Lower leg skin (tissue), 4 donors: Measurements from ENCODE around the gene VPS4B. TPM values are rescaled to one million over a fixed set of nuclear protein-coding genes. Genes with fewer than 3 reads are reported as not detected.
"Not testable (repeated sequence)": the region's sequence is repeated elsewhere in the genome, so short reads cannot be mapped to it uniquely, and the experiment has no call there.

ENCODE experiments used
- DNase-seq, 2 donors: peaks; one replicate each; pipeline ENCODE4 v3.0.0-alpha.2; 2019; ENCODE audit warnings: low spot score in 2 of 2
- H3K4me3 ChIP-seq: fragments of 200-600 bp; sonication (generic); 2 replicates; pipeline ENCODE4 v1.5.1; 2017; ENCODE audit warnings: mild to moderate bottlenecking, low read depth; ENCODE audit not compliant: poor library complexity, severe bottlenecking
- POLR2A ChIP-seq, 2 donors: fragments of 450-650 bp; IDR thresholded peaks; one replicate each; pipeline ENCODE4 v1.6.1; 2016 to 2017; ENCODE audit warnings: antibody characterized with exemption in 2 of 2, mild to moderate bottlenecking in 1 of 2, moderate library complexity in 1 of 2
- WGBS, 2 donors: methylation state at CpG; one replicate each; pipeline ENCODE4 v1.1.5; 2018; 5-methylcytosine and 5-hydroxymethylcytosine counted together
- intact Hi-C: fragments of 100-400 bp; cut with DNase I; formaldehyde crosslinking; loops from one replicate; pipeline ENCODE4 v1.15.0; 2023; ENCODE audit warnings: low total_unique reads
- total RNA-seq, 4 donors: library from RNA; depleted of rRNA; stranded (reverse); fragments of >200 nt; gene quantifications; one replicate each; pipeline ENCODE4 v1.1.0, GENCODE V29; 2016
- TF ChIP-seq, protein P1 (sequence below), 3 donors: fragments of 450-650 bp; IDR thresholded peaks; one replicate each; pipeline ENCODE4 v1.5.1; 2016; ENCODE audit warnings: antibody characterized with exemption in 3 of 3, mild to moderate bottlenecking in 3 of 3, moderate library complexity in 2 of 3

Gene VPS4B
- total RNA-seq, 4 donors from 2014 or later, result 43.6 to 59.6 (median 52.4) TPM

DNA sequence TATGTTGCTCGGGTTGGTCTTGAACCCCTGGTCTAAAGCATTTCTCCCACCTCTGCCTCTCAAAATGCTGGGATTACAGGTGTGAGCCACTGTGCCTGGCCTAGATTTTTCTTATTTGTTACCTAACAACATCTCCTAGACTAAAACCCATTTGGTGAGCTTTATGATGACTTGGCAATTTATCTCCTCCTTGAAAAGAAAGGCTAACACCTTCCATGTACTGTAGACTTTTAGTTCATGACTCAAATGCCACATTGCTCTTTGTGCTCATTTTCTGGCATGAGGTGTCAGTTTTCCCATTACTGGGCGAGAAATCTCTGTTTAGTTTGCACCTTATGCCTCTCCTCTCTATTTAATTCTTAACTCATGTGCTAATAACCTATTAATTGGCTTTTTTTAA is 42.2 kb upstream of the VPS4B start:
- WGBS, 2 donors, result 82 to 93% methylated on average over 2 of the region's 2 CpGs
- TF ChIP-seq, protein P1, sequence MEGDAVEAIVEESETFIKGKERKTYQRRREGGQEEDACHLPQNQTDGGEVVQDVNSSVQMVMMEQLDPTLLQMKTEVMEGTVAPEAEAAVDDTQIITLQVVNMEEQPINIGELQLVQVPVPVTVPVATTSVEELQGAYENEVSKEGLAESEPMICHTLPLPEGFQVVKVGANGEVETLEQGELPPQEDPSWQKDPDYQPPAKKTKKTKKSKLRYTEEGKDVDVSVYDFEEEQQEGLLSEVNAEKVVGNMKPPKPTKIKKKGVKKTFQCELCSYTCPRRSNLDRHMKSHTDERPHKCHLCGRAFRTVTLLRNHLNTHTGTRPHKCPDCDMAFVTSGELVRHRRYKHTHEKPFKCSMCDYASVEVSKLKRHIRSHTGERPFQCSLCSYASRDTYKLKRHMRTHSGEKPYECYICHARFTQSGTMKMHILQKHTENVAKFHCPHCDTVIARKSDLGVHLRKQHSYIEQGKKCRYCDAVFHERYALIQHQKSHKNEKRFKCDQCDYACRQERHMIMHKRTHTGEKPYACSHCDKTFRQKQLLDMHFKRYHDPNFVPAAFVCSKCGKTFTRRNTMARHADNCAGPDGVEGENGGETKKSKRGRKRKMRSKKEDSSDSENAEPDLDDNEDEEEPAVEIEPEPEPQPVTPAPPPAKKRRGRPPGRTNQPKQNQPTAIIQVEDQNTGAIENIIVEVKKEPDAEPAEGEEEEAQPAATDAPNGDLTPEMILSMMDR (IDR thresholded peaks at IDR 0.05), result no peak
- TF ChIP-seq POLR2A (IDR thresholded peaks at IDR 0.05), result no peak
- intact Hi-C loops, result no loop called here
- no peak for DNase-seq
- no peak overlapping the region for H3K4me3 ChIP-seq

DNA sequence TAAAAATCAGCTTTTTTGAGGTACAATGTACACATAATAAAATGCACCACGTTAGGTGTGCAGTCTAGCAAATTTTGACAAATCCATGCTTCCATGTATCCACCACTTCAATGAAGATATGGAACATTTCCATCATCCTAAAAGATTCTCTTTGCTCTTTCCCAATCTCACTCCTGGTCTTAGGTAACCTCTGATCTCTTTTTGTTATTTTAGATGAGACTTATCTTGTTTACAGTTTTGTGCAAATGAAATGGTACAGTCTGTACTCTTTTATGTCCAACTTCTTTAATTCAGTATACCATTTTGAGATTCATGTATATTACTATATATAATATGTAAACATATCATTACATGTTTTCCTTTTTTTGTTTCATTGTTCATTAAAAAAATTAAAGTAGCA is 38.1 kb upstream of the VPS4B start:
- no peak overlapping the region for H3K4me3 ChIP-seq
- TF ChIP-seq, protein P1 (IDR thresholded peaks at IDR 0.05), result no peak
- no peak for TF ChIP-seq POLR2A (IDR thresholded peaks at IDR 0.05)
- no peak for DNase-seq
- WGBS, 2 donors, result 69 to 73% methylated on average over 1 of the region's 1 CpG
- intact Hi-C loops, result no loop called here

DNA sequence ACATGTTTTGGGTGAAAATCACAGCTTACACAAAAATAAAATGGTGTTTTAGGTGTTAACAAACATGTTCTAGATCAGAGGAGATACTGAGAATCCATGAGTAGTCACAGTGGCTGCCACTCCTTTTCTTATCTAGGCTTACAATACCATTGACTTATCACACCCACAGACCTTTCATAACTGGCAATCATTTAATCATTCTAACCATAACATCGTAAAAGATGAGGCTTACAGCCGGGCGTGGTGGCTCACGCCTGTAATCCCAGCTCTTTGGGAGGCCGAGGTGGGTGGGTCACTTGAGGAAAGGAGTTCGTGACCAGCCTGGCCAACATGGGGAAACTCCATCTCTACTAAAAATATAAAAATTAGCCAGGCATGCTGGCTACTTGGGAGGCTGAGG is 35.7 kb upstream of the VPS4B start:
- WGBS, 2 donors, result 52 to 56% methylated on average over 6 of the region's 6 CpGs
- DNase-seq, result no peak
- H3K4me3 ChIP-seq, result no peak overlapping the region
- intact Hi-C loops, result no loop called here
- TF ChIP-seq, protein P1 (IDR thresholded peaks at IDR 0.05), result no peak
- TF ChIP-seq POLR2A (IDR thresholded peaks at IDR 0.05), result no peak

DNA sequence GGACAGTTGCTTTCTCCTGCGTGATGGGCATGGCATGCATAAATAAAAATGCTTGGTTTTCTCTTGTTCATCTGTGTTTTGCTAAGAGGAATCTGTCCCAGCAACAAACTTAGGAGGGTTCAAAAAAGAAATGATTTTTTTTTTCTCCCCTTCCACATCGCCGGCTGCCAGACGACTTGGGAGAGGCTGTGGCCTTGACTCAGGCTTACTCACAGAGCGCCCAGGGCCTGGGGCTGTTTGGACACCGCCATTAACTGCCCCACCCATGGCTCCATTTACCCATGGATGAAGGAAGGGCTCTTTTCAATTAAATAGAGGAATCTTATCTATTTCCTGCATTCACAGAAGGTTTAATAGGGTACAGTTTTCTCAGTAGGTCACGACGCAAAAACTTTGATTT is 32.2 kb upstream of the VPS4B start:
- TF ChIP-seq, protein P1 (IDR thresholded peaks at IDR 0.05), result no peak
- no peak for TF ChIP-seq POLR2A (IDR thresholded peaks at IDR 0.05)
- no peak overlapping the region for H3K4me3 ChIP-seq
- intact Hi-C loops, result no loop called here
- no peak for DNase-seq
- 53 to 62% methylated on average over 8 of the region's 8 CpGs for WGBS, 2 donors

DNA sequence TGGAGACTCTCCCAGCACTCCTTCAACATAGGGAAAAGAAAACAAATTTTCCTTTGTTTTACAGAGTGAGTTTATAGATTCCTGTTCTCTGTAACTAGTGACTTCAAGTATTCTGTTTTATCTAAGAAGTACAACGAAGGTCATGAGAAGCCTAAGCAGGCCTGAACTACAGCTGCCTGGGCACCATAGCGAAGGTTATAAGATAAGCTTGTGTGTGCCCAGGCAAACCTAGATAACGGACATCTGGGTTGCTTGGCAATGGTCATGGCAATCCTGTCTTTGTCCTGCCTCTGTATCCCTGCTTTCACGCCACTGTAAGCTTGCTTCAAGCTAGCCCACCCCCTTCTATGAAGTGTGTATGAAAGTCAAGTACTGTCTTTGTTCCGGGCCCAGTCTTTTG is 30.5 kb upstream of the VPS4B start:
- intact Hi-C loops, DNase-seq, H3K4me3 ChIP-seq: not testable (repeated sequence)
- 91 to 95% methylated on average over 5 of the region's 5 CpGs for WGBS, 2 donors

DNA sequence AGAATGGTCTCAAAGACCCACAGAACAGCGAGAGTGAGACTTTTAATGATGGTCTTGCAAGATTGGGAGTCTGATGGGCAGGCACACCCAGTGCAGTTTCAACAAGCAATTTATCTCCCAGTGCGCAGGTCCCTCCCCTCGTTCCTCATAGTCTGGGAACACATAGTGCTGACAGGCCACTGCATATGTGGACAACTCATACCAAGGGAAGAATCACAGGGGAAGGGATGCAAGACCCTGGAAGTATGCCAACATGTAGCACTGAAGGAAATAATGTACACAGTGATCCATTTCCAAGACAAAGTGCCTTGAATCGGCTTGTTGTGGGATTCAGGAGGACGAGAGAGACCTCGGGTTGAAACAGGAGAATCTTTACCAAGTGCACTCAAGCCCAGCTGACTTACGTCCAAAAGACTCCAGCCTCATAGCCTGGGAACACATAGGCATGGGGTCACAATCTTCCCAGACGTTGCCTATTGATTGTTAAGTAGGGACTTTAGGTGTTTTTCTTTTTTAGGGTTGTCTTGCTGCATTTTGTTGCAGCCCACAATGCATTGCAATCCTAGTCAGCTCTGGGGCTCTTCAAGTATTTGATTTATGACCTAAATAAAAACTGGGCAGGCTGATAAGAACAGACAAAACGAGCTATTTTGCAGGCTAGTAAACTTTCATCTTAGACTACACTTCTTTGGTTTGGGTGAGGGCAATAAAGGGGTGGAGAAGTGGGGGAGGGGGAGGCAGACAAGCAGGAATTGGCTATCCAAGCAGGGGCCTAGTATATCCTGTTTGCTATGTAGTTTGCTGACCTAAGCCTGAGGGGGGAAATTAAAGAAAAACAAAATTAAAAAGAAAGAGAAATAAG is 29.8 kb upstream of the VPS4B start:
- H3K4me3 ChIP-seq, result no peak overlapping the region
- 34 to 53% methylated on average over 9 of the region's 9 CpGs for WGBS, 2 donors
- intact Hi-C loops, result no loop called here
- TF ChIP-seq POLR2A (IDR thresholded peaks at IDR 0.05), result no peak
- DNase-seq, result no peak

DNA sequence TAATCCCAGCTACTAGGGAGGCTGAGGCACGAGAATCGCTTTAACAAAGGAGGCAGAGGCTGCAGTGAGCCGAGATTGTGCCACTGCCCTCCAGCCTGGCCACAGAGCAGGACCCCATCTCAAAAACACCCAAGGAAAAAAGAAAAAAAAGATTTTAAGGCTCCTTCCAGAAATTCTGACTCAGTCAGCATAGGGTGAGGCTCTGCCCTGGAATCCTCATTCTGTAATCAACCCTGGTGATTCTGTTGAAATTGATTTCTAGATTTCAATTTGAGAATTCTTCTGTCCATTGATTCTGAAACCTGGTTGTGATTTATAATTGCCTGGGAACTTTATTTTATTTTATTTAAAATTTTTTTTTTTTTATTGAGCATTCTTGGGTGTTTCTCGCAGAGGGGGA is 27.1 kb upstream of the VPS4B start:
- 73 to 80% methylated on average over 4 of the region's 4 CpGs for WGBS, 2 donors
- intact Hi-C loops, result no loop called here
- TF ChIP-seq, protein P1 (IDR thresholded peaks at IDR 0.05), result no peak
- TF ChIP-seq POLR2A (IDR thresholded peaks at IDR 0.05), result no peak
- DNase-seq, result no peak
- H3K4me3 ChIP-seq, result no peak overlapping the region
